Thyroid gland (tissue), 4 donors: ENCODE data around the gene ACSS3.

Experiments
- POLR2A ChIP-seq, 2 donors: fragments of 450-650 bp; IDR thresholded peaks; one replicate each; pipeline ENCODE4 v1.6.1; 2017; ENCODE audit warnings: antibody characterized with exemption in 2 of 2, mild to moderate bottlenecking in 2 of 2, moderate library complexity in 1 of 2
- TF ChIP-seq, protein P1 (sequence below), 6 experiments: fragments of 200-600 bp in 3 of 6; fragments of 450-650 bp in 3 of 6; sonication (generic) in 3 of 6; IDR thresholded peaks; one replicate each; pipeline ENCODE4 v1.5.1; 2016 to 2019; ENCODE audit warnings: antibody characterized with exemption in 6 of 6, mild to moderate bottlenecking in 2 of 6, inconsistent platforms in 1 of 6, moderate library complexity in 1 of 6

DNA sequence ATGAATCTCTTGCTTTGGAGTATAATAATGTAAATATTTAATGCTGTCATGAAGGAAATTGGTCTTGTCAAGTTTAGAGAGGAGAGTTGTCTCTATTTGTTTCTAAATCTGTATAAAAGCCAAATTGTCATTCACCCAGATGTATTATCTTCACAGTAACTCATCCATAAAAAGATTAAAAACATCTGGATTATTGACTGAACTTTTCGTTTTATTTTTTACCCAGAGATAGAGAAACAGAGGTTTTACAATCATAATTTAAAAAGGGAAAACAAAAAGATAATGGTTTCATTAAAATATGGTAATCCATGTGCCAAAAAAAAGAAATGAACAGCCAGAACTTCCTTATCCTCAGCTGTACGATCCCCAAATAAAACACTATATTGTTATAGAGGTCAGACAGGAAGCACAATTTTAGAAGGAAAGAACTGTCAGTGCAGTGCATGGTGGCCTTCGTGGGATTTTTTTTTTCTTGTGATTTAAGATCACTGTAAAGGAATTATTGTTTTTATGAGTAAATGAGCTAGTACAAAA is 125.9 kb downstream of the ACSS3 start:
- TF ChIP-seq, protein P1, sequence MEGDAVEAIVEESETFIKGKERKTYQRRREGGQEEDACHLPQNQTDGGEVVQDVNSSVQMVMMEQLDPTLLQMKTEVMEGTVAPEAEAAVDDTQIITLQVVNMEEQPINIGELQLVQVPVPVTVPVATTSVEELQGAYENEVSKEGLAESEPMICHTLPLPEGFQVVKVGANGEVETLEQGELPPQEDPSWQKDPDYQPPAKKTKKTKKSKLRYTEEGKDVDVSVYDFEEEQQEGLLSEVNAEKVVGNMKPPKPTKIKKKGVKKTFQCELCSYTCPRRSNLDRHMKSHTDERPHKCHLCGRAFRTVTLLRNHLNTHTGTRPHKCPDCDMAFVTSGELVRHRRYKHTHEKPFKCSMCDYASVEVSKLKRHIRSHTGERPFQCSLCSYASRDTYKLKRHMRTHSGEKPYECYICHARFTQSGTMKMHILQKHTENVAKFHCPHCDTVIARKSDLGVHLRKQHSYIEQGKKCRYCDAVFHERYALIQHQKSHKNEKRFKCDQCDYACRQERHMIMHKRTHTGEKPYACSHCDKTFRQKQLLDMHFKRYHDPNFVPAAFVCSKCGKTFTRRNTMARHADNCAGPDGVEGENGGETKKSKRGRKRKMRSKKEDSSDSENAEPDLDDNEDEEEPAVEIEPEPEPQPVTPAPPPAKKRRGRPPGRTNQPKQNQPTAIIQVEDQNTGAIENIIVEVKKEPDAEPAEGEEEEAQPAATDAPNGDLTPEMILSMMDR (IDR thresholded peaks at IDR 0.05): no peak
- no peak for TF ChIP-seq POLR2A (IDR thresholded peaks at IDR 0.05)
